WTC11 (cell line): Measurements from ENCODE around the gene CFAP57.
A peak's percentile ranks its signal among the peaks of the same experiment; 100 is the strongest.

Experiments used
- CTCF ChIP-seq: fragments of 200-600 bp; IDR thresholded peaks from 2 replicates; pipeline ENCODE4 v1.8.0; 2022; ENCODE audit warnings: antibody characterized with exemption
- ESRRA ChIP-seq: sonication (generic); formaldehyde crosslinking; IDR thresholded peaks from 2 replicates; pipeline ENCODE4 v1.8.1; 2022; ENCODE audit warnings: mild to moderate bottlenecking, missing genetic modification reagents, borderline replicate concordance
- MAX ChIP-seq: sonication (generic); formaldehyde crosslinking; IDR thresholded peaks from 2 replicates; pipeline ENCODE4 v1.8.0; 2022; ENCODE audit warnings: mild to moderate bottlenecking, missing genetic modification reagents
- MYBL2 ChIP-seq: sonication (generic); formaldehyde crosslinking; IDR thresholded peaks from 2 replicates; pipeline ENCODE4 v1.8.1; 2023; ENCODE audit warnings: mild to moderate bottlenecking, moderate library complexity, missing genetic modification reagents
- RELA ChIP-seq: sonication (generic); formaldehyde crosslinking; IDR thresholded peaks from 2 replicates; pipeline ENCODE4 v1.8.1; 2022; ENCODE audit warnings: missing genetic modification reagents, mild to moderate bottlenecking, borderline replicate concordance
- TCF7 ChIP-seq: sonication (generic); formaldehyde crosslinking; IDR thresholded peaks from 2 replicates; pipeline ENCODE4 v1.8.0; 2022; ENCODE audit warnings: mild to moderate bottlenecking, low read depth, missing genetic modification reagents, moderate library complexity
- TF ChIP-seq, protein P1 (sequence below): fragments of 250-450 bp; sonication (Bioruptor Pico); IDR thresholded peaks from 2 replicates; pipeline ENCODE4 v1.8.0; 2021; ENCODE audit warnings: mild to moderate bottlenecking
- TF ChIP-seq, protein P2 (sequence below): sonication (generic); formaldehyde crosslinking; IDR thresholded peaks from 2 replicates; pipeline ENCODE4 v1.8.1; 2022; ENCODE audit warnings: mild to moderate bottlenecking, moderate library complexity, missing genetic modification reagents
- TF ChIP-seq, protein P3 (sequence below): sonication (generic); formaldehyde crosslinking; IDR thresholded peaks from 2 replicates; pipeline ENCODE4 v1.8.1; 2023; ENCODE audit warnings: mild to moderate bottlenecking, missing genetic modification reagents
- TF ChIP-seq, protein P4 (sequence below): sonication (generic); formaldehyde crosslinking; IDR thresholded peaks from 2 replicates; pipeline ENCODE4 v1.8.0; 2023; ENCODE audit warnings: mild to moderate bottlenecking, missing genetic modification reagents

DNA sequence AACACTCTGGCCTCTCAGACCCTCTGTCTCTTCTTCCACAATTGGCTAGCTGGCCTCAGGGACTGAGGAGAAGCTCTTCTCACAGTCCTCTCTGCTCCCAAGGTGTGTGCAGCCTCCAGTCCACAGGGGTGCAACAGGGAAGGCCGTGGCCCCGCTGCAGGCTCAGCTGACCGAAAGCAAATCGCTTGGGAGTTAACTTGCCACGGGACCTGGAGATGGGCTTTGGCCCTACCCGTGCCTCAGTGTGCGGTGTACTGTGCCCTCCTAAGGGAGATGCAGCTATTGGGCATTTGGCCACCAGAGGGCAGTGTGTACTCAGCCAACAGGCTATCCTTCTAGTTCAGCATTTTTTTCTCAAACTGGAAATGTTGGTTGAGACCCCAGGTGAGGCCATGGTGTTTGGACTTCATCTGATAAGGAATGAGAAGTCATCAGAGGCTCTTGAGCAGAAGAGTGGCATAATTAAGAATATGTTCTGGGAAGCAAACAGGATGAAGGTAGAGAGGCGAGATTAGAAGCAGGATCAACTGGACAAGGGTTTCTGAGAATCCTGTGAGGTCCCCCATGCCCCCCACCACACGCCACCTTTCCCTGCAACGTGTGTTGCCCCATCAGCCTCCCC is 55.1 kb downstream of the CFAP57 start:
- peak; percentile 93 for TF ChIP-seq CTCF
- TF ChIP-seq TCF7 (CRISPR knock-in tag) = no peak
- TF ChIP-seq MYBL2 = no peak
- no peak for TF ChIP-seq MAX
- TF ChIP-seq, protein P1, sequence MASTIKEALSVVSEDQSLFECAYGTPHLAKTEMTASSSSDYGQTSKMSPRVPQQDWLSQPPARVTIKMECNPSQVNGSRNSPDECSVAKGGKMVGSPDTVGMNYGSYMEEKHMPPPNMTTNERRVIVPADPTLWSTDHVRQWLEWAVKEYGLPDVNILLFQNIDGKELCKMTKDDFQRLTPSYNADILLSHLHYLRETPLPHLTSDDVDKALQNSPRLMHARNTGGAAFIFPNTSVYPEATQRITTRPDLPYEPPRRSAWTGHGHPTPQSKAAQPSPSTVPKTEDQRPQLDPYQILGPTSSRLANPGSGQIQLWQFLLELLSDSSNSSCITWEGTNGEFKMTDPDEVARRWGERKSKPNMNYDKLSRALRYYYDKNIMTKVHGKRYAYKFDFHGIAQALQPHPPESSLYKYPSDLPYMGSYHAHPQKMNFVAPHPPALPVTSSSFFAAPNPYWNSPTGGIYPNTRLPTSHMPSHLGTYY (CRISPR knock-in tag) = no peak
- TF ChIP-seq ESRRA (CRISPR knock-in tag) = no peak
- TF ChIP-seq, protein P2, sequence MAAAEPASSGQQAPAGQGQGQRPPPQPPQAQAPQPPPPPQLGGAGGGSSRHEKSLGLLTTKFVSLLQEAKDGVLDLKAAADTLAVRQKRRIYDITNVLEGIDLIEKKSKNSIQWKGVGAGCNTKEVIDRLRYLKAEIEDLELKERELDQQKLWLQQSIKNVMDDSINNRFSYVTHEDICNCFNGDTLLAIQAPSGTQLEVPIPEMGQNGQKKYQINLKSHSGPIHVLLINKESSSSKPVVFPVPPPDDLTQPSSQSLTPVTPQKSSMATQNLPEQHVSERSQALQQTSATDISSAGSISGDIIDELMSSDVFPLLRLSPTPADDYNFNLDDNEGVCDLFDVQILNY (CRISPR knock-in tag) = no peak
- TF ChIP-seq, protein P3, sequence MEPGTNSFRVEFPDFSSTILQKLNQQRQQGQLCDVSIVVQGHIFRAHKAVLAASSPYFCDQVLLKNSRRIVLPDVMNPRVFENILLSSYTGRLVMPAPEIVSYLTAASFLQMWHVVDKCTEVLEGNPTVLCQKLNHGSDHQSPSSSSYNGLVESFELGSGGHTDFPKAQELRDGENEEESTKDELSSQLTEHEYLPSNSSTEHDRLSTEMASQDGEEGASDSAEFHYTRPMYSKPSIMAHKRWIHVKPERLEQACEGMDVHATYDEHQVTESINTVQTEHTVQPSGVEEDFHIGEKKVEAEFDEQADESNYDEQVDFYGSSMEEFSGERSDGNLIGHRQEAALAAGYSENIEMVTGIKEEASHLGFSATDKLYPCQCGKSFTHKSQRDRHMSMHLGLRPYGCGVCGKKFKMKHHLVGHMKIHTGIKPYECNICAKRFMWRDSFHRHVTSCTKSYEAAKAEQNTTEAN = no peak
- TF ChIP-seq RELA (CRISPR knock-in tag) = no peak
- TF ChIP-seq, protein P4, sequence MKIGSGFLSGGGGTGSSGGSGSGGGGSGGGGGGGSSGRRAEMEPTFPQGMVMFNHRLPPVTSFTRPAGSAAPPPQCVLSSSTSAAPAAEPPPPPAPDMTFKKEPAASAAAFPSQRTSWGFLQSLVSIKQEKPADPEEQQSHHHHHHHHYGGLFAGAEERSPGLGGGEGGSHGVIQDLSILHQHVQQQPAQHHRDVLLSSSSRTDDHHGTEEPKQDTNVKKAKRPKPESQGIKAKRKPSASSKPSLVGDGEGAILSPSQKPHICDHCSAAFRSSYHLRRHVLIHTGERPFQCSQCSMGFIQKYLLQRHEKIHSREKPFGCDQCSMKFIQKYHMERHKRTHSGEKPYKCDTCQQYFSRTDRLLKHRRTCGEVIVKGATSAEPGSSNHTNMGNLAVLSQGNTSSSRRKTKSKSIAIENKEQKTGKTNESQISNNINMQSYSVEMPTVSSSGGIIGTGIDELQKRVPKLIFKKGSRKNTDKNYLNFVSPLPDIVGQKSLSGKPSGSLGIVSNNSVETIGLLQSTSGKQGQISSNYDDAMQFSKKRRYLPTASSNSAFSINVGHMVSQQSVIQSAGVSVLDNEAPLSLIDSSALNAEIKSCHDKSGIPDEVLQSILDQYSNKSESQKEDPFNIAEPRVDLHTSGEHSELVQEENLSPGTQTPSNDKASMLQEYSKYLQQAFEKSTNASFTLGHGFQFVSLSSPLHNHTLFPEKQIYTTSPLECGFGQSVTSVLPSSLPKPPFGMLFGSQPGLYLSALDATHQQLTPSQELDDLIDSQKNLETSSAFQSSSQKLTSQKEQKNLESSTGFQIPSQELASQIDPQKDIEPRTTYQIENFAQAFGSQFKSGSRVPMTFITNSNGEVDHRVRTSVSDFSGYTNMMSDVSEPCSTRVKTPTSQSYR = no peak
